GM12873 (cell line): ENCODE data around the gene PCDHGA1.

ENCODE experiments used
- CTCF ChIP-seq: IDR thresholded peaks from 2 replicates; pipeline ENCODE4 v1.5.1; 2012; ENCODE audit warnings: low read depth, mild to moderate bottlenecking, moderate library complexity, low read length, control low read depth; ENCODE audit not compliant: insufficient read depth; ENCODE audit errors: missing control alignments

The PCDHGA1 gene

GRCh38 chr5:141484310-141484640, 154.0 kb downstream of the PCDHGA1 start:
- TF ChIP-seq CTCF = no peak

- no peak for TF ChIP-seq CTCF
Measured at GRCh38 chr5:141484641-141485311, 154.5 kb downstream of the PCDHGA1 start, which contains the start of gene PCDHGC4. TSS of gene PCDHGC4 (plus strand) at chr5:141485030. CDS start at chr5:141485174, 144 bp downstream.

- TF ChIP-seq CTCF = no peak
Measured at GRCh38 chr5:141485321-141486055, 155.2 kb downstream of the PCDHGA1 start.

- no peak for TF ChIP-seq CTCF
Measured at GRCh38 chr5:141486091-141486490, 155.8 kb downstream of the PCDHGA1 start.

- TF ChIP-seq CTCF = no peak
Measured at GRCh38 chr5:141487131-141487530, 156.8 kb downstream of the PCDHGA1 start.

GRCh38 chr5:141488591-141489561, 158.6 kb downstream of the PCDHGA1 start, which contains the start of gene PCDHGC5:
TSS of gene PCDHGC5 (plus strand) at chr5:141489081. CDS start at chr5:141489241, 160 bp downstream.
- no peak for TF ChIP-seq CTCF
